NCI-H345 treated with DMSO at 0.1 percent for 48 hours (cell line): Measurements from ENCODE around the gene IL1RAPL1.
A peak's percentile ranks its signal among the peaks of the same experiment; 100 is the strongest.

Source experiments
- DNase-seq: peaks from one replicate; lab custom pipeline; 2025; ENCODE audit not compliant: unreplicated experiment; lab: John Stamatoyannopoulos, UW

The IL1RAPL1 gene

DNA sequence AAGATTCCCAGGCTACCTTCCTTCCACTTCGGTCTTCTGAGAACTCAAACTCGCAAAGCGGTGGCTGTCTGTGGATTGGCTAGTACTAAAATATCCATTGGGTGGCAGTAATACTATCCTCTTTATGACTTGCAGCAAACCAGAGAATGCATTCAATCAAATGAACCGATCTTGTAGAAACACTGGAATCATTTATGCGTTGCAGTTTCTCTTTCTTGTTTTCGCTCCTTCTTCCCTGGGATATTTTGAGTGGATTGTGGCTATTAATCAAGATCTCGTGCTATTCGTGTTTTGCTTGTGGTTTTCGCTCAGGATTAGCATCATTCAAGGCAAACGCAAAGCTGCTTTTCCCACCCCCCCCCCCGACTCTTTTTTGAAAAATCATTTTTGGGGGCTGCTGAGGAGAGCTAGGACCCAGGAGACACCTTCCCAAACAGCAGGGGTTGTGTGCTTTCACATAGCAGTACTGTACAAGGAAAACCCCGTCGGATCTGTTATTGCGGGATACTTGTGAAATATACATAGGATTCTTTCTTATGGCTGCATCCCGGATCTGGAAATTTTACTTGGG, at the start of gene IL1RAPL1:
Gene IL1RAPL1, plus strand, starts transcription at position 466 of the 571 bp plus-strand sequence.
- DNase-seq: no peak

DNA sequence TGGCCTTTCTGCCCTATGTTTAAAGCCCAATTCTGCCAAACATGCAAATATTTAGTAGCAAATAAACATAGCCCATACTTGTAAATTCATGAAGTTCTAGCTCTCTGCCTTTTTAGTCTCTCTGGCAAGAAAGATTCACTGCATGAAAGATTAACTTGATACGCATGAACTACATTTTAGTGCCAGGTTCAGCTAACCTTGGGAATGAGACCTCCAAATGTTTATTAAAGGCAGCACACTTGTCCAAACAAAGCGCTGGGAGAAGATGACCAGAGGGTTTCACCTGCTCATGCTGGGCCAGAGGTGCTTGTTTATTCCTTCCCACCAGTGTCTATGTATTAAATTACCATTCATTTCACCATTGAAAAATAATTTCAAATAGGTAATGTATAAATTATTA, 44.5 kb upstream of the IL1RAPL1 start:
- DNase-seq: no peak

DNA sequence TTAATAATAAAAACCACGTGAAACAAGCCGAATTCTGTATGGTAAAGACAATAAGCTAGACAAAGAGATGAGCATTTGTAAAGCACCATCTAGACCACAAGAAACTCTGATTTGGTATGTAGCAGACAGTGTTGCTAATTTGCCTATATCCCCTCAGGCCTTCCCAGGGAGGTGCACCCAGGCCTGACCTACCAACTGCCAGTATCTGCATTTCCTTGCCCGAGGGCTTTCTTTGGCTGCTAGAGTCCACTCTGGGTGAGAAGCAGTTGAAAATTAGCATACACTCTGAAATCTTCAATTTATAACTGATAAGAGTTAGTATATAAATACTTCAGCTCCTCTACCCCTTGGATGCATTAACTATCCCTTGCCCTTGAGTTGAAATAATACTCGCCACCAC, 37.4 kb upstream of the IL1RAPL1 start:
- DNase-seq: no peak

DNA sequence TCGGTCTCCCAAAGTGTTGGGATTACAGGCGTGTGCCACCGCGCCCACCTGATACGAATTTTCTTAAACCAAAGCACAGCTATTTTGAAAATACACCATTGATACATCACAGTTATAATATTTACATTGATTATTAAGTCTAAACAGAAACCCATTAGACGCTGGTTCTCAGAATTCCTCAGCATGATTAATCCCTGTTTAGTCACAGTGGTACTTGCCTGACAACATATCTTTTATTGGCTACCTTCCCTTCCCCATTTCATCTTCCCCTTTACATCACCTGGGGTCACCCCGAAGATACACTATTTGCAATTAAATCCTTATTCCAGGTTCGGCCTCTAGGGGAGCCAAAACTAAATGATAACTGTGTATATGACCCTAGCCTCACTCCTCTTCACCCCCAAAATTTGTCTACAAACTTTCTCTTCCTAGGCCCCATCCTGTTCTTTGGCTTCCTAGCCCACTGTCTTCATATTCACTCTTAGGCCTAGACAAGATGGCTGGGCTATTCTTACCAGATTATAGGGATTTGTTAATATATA, 36.8 kb upstream of the IL1RAPL1 start:
- no peak for DNase-seq

DNA sequence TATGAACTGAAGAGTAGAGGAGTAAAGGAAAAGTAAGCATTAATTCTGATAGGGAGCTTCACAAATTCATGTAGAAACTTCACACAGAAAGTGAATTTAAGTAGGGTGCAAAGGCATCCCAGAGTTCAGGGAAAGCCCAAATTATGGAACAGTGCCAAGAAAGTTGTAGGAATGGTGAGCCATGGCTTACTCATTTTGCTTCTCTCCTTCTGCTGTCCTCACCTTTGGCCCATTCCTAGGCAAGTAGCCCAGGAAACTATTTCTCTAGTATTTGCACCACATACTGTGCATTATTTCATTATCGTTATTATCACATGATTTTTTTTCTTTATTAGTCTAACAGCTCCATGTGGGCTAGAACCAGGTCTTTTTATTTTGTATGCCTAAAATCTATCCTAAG, 34.9 kb upstream of the IL1RAPL1 start:
- DNase-seq: no peak

DNA sequence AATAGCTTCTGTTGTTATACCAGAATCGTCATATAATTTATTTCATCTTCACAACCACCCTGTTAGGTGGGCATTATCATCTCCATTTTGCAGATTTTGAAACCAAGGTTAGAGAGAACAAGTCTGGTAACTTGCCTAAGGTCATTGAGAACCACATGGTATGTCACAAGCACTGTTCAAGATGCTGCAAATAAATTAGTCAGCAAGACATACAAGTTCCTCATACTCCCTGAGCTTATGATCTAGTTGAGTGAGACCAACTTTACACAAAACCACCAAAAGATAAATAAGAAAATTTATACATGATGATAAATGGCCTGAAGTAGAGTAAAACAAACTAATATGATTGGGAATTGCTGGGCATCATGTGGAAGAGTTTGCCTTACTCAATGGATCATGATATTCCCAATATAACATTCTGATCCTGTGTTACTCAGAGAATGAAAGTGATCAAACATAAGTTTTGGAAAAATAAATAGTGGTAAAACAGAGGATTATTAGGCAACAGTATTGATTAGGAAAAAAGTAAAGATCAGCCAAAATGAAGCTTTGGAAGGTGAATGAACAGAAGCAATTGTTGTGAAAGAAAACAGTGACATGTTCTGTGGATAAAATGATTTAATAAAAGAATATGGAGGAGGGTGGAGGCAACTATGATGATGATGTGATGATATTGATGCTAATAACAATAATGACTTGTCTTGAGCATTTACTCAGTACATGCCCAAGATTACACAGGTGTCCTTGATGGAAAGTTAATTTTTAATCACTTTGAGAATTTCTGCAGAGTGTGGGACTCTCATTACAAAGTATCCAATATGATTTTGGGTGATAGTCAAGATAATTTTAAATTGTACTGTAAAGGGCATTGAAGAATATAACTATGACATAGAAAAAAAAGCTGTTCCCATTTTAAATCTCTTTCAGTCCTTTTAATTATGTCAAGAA, 34.1 kb upstream of the IL1RAPL1 start:
- no peak for DNase-seq

DNA sequence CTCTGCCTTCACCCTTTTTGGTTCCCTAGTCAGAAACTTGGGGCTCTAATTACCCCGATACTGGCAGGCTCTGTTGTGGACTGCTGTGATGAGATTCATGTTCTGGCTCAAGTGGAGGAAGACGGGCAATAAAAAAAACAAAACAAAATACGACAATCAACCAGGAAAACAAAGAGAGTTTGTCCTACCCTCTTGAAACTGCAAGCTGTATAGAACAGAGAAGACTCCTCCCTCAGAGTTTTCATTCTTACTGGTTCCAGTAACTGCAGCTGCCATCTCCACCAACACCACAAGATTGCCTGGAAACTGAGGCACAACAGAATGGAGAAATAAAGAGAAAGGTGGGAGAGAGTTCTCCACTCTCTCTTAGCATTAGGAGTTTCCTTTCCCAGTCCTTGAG, 11.1 kb upstream of the IL1RAPL1 start:
- no peak for DNase-seq

DNA sequence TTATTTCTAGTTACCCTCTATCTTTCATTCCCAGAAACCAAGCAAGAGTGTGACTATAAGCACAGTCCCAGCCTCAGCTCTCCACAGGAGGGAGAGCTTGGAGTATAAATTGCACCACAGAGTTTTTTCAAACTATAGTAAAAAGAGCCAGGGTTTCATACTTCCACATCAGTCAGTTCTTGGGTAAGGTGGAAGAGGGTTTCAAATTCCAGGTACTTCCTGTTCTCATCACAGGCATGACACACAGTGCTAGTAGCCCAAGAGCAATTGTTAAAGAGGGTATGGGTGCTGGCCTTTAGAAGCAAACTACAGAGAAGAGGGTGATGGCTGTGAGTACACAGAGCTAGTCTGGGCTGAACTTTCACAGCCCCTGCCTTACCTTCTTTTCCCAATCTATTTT, 5.7 kb upstream of the IL1RAPL1 start:
- DNase-seq: no peak

DNA sequence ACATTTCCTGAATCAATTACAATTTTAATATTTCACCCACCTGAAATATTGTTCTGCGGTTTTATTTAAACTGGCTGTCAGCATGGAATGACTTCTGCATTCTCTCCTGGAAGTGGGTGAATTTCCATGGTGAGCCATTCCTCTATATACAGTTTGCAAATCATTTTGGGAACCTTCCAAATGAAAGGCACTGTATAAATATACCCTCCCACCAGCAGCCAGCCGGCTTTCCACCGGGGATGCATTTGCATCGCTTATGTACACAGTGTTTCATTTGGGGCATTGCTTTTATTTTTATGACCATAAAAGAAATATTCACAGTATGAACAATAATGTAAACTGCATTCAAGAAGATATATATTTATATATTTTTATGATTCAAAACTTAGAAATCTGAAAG, 4.7 kb upstream of the IL1RAPL1 start:
- no peak for DNase-seq

DNA sequence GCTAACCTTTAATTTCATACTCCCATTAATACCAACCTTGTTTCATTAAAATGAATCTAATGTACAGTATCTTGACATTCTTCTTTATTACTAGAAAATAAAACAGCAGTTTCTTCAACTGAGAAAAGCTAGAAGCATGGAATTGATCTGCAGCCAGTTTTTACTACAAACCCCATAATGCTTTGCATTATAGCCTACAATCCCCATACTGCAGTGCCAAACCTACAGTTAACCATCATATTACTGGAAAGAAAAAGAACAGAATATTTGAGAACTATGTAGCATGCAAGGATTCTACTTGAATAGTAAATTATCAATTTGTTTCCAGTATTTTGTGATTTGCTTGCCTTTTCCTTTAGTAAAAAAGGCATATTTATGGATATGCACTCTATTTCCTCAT, 3.2 kb upstream of the IL1RAPL1 start:
- no peak for DNase-seq

DNA sequence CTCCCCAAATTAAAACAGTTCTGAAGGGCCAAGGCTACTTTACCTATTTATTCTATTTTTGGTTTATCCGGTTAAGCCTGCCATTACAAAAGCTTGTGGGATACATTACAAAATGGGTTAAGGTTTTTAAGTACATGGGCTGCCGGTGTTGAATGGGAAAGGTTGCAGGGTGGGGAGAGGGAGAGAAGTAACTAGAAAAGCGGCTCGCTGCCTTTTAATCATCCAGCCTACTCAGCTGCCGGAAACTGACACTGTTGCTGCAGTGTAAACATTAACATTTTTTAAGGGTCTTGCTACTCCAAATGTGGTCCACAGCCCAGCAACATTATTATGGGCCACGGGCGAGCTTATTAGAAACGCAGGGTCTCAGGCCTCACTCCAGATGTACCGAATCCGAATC, 1.5 kb upstream of the IL1RAPL1 start:
- no peak for DNase-seq

DNA sequence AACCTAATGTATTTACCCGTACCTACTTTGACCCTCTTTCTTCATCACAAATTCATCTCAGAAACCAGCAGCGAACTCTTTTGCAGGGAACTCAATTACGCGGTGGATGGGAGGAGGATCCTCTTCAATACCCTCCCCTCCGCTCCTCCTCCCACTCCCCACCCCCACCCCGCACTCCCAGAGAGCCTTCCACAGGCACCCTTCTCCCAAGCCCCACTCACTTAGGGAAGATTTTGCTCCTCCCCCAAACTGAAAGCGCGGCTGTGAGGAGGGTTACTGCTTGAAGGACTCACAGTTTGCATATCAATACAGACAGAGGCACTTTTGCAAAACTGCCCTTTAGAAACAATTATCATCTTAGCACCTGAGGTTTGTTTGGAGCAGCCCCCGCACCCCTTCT, 960 bp upstream of the IL1RAPL1 start:
- no peak for DNase-seq

DNA sequence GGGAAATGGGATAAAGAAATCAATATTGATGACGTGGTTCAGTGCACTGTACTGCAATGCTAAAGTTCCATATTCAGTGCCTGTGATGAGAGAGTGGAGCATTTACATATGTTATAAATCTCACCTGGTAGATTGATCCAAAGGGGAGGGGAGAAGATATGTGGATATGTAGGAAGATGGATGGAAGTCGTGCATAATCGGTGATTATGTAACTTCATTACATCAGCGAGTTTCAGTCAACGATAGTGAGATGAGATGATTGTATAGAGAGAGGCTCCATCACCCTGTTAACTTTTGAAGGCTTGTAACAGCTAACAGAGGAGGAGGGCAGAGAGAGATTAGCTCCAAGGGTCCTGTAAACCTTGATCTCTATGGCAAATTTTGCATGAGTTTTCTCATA, 1.8 kb downstream of the IL1RAPL1 start:
- no peak for DNase-seq

DNA sequence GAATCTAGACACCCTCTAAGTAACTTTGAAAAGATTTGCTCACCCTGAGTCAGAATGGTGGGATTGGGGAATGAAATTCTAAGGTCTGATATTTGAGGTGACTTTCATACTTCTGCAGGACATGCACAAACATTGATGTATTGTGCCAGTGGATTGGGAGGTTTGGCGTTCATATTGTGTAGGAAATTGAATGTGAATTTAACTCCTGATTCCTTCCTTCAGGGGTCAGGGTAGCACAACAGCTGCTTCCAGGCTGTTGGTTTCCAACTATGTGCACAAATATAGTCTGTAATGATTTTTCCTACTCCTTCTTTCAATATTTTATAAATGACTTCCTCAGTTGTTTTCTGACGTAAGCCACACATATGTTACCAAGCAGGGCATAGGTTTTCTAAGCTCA, 3.1 kb downstream of the IL1RAPL1 start:
- no peak for DNase-seq

DNA sequence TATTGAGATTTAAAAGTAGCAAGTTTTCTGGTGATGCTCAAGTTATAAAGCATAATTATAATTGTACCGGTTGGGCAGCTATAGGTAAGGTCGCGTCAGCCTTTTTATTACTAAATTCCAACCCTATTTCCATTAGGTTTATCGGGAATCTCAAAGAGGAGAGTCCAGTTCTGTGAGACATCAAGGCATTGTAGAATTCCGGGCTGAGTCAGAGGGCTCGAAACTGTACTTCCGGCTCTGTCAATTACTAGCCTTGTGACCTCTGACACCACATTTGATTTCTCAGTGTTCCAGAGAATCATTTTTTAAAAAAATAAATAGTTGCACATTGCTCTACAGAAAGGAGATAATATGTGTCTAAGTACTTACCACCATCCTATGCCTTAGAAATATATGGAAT, 4.3 kb downstream of the IL1RAPL1 start:
- no peak for DNase-seq

DNA sequence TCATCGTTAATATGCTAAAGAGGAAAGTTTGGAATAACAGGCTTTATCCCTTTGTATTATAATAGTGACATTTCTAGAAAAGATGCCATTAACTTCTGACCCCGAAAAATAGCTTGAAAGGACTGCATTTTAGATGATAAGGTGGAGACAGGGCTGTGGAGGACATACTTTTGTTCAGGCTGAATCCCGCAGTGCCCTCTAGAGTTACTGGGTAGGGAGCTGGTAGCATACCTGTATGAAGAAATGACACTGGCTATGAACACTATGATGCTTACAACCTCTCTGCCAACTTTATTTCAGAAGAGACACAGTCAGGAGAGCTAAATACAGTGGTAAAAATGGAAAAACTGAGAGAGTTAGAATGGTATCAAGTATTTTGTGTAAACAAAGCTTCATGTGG, 8.1 kb downstream of the IL1RAPL1 start:
- DNase-seq: no peak

DNA sequence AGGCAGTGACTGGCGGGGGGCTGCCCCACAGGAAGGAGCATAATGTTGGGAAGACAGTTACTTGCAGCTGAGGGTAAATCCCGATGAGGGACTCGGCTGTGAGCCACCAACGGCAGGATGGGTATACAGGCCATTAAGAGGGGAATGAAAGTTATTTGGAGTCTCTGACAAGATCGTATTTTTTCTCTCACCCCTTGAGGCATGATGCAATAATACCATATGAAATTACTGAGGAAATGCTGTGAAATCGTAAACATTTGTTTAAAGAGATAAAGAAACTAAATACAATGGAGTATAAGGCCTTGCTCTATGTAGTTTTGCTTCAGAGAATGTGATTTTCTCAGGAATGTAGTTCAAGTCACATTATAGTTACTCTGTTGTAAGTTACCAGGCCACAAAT, 12.7 kb downstream of the IL1RAPL1 start:
- DNase-seq: no peak

DNA sequence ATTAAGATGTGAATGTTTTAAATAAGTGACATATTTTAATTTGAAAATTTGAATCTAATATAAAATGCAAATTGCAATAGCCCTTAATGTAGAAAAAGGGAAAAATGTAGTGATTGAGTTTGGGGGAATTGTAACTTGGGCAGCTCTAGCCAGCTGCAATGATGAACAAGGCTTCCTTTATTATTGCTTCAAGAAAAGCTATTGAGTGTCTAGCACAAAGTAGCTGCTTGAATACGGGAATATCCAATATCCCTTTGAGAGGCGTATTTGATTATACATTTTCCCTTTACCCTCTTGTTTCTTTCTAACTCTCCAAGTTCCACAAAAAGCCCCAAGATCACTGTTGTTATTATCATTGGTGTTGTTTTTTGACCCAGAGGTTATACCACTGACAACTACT, 21.8 kb downstream of the IL1RAPL1 start:
- no peak for DNase-seq

DNA sequence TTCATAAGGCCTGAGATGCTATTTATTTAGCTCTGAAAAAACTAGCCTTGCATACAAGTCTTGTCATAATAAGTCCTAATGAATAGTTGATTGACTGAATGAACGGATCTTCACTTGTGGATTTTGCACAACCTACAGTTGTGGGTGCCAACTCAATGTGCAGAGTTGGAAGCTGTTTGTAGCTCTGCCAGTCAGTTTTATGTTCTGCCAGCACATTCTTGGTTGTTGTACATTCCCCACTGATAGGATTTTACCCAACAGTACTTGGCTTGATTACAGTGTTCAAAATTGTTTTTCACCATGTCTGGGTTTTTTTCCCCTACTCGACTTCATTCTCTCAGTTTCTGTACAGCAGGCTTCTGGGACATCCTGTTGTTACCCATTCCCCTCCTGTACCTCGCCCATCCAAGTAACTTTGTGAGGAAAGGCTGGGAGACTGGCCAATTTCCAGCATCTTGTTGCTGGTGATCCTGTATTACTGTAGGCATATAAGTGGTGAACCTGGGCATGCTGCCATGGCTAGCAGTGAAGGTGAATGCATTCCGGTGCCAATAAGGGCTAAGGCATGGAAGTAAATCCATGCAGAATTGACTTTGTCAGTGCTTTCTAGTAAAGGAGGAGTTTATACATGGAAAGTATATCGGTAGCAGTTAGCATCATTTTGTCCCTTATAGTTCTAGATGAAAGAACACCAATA, 22.8 kb downstream of the IL1RAPL1 start:
- DNase-seq: peak; percentile 29

DNA sequence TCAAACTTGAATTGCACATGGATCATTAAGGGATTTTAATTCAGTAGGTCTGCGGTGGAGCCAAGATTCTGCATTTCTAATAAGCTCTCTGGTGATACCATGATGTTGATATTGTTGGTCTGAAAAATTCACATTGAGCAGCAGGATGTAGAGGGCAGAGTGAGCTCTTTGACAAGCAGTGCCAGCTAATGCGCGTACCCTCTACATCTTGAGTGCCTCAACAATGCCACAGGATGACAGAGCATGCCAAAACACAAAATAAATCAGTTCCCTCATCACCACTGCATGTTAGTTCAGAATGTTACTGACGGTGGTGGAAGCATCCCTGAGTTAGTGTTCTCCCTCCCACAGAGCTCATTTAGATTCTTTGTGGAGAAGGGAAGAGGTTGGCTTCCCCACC, 23.5 kb downstream of the IL1RAPL1 start:
- no peak for DNase-seq

DNA sequence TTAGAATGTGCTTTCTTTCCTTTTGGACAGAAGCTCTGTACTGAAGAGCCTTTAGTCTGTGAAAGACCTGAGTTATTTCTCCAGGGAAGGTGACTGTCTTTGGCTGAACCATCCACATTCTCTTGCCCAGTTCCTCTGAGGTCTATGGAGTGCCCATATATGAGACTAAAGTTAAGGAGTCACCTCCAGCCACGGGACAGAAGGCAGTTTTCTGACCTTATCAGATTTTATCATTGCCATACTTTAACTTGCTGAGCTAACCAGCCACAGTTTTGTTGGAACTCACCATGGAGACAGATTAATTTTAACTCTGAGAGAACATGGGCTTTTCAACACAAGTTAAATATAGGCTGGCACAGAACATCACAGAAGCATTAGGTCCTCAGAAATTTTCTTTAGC, 26.3 kb downstream of the IL1RAPL1 start:
- no peak for DNase-seq

DNA sequence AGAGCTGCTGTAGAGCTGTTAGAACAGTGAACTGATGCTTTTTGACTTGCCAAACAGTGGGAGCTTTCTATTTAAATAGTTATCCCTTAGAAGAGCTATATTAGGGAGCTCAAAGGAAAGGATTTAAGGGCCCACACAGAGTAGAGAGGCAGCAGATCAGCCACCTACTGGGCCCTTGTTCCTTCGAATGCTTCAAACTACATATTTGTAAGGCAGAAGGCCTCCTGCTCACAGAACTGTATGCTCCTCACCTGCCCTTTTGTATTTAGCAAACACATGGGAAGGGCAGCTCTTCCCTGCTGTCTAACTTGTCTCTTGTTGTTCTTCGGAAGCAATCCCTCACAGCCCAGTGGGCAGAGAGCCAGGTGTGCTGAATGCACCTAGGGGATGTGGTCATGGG, 38.0 kb downstream of the IL1RAPL1 start:
- peak; percentile 52 for DNase-seq
